GM19351 (cell line): ENCODE measurements around the gene FAM83E.
"Not testable (repeated sequence)": the region's sequence is repeated elsewhere in the genome, so short reads cannot be mapped to it uniquely, and the experiment has no call there.

Experiments
- ATAC-seq: cut with Tn5 transposase; IDR thresholded peaks from one replicate; pipeline ENCODE4 v1.9.1; 2021; ENCODE audit warnings: mild to moderate bottlenecking, moderate library complexity; ENCODE audit not compliant: unreplicated experiment

FAM83E gene

DNA sequence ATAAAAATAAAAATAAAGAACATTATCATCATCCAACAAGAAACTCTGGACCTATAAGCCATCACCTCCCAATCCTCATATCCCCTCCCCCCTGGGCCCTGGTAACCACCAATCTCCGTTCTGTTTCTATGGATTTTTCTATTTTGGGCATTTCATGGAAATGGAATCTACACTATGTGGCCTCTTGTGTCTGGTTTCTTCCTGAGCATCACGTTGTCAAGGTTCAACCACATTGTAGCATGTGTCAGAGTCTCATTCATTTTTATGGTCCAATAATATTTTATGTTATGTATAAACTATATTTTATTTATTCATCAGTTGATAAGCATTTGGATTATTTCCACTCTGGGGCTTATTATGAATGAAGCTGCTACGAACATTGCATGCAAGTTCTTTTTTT lies 36.0 kb downstream of the FAM83E start:
- ATAC-seq, result no peak

DNA sequence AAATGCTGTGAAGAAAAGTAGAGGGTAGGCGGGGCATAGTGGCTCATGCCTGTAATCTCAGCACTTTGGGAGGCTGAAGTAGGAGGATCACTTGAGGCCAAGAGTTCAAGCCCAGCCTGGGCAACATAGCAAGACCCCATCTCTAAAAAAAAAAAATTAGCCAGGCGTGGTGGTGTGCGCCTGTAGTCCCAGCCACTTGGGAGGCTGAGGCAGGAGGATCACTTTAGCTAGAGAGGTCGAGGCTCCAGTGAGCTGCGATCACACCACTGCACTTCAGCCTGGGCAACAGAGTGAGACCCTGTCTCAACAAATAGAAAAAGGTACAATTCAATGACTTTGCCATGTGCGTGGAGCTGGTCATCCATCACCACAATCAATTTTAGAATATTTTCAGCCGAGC lies 37.0 kb downstream of the FAM83E start:
- not testable (repeated sequence) for ATAC-seq

DNA sequence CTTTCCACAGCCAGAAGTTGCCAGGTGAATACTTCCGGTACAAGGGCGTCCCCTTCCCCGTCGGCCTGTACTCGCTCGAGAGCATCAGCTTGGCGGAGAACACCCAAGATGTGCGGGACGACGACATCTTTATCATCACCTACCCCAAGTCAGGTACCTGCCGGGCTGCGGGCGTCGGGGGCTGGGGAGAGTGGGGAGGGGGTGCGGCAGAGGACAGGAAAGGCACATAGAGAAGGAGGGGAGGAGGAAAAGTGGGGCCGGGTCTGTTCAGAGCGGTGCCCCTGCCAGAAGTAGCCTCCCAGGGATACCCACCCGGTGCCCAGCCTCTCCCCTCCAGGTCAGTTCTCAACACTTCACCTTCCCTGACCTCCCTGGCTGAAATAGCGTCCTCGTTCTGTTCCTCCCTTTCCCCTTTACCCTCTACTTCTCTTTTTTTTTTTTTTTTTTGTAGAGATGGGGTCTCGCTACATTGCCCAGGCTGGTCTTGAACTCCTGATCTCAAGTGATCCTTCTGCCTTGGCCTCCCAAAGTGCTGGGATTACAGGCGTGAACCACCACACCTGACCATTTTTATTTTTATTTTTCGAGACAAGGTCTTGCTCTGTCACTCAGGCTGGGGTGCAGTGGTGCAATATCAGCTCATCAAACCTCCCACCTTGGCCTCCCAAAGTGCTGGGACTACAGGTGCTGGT lies 38.8 kb downstream of the FAM83E start:
- ATAC-seq, result no peak

DNA sequence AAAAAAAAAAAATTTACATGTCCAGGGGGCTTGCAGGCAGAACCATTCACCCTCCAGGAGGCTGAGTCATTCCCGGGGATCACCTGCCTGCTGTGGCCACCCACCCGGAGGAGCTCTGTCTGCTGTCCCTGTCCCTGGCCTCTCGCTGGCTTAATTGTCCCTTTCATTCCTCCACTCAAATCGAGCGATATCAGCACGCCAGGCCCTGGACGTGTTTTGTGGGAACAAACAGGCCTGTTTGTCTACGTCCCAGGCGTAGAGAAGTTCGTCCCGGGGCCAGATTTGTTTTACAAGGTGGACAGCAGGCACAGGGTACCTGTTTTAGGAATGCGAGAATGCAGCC lies 41.7 kb downstream of the FAM83E start:
- ATAC-seq, result no peak

DNA sequence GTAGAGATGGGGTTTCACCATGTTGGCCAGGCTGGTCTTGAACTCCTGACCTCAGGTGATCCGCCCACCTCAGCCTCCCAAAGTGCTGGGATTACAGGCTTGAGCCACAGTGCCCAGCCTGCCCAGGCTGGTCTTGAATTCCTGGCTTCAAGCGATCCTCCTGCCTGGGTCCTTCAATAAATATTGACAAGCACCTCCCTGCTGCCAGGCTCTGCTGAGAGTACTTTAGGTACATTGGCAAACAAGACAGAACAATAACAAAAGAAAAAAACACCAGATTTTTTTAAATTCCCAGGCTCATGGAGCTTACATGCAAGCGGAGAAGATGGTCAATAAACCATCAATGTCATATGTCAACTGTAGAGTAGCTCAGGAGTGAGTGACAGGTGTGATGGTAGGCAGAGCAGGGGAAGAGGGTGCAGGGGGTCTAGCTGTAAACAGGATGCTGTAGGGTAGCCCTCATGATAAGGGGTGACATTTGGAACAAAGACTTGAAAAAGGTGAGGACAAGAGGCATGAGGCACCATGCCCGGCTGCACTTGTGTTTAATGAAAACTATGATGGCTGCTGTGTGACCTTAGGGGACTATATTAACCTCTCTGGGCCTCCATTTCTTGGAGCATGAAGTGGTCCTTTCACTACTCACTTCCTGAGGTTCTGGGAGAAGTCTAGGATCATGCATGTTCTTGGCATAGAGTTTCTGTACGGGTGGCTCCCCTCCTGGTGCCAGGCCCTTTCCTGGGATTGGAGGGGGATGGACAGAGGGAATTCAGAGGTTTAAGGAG lies 43.3 kb downstream of the FAM83E start:
- ATAC-seq, result no peak

DNA sequence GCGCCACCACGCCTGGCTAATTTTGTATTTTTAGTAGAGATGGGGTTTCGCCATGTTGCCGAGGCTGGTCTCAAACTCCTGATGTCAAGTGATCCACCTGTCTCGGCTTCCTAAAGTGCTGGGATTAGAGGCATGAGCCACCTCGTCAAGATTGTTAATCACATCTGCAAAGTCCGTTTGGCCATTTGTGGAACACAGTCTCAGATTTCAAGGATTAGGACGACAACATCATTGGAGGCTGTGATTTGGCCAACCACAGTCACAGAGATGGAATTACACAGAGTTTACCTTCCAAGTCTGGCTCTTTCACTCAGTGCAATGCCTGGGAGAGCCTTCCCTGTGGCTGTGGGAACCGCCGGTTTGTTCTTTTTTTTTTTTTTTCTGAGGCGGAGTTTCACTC lies 45.1 kb downstream of the FAM83E start:
- no peak for ATAC-seq

DNA sequence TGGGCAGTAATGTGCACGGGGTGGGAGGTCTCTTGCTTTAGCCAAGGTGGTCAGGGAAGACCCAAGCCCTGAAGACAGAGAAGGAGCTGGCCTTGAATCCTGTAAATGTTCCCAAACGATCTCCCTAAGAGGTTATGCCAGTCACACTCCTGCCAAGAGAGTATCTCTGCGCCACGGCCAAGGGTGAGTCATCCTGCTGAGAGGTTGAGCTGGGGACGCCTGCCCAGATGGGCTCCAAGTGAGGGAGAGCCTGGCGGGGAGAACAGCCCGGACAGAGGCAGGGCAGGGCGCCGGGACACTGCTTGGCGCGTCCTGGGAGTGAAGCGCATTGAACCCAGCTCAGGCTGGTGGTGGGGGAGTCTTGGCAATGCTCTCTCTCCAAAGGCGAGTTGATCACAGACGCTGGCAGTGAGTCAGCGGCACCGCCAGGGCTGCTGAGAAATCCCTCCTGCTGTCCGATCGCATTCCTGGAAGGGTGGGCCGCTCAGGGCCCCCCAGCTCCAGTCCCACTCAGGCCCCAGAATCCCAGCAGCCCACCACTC lies 46.5 kb downstream of the FAM83E start:
- no peak for ATAC-seq

DNA sequence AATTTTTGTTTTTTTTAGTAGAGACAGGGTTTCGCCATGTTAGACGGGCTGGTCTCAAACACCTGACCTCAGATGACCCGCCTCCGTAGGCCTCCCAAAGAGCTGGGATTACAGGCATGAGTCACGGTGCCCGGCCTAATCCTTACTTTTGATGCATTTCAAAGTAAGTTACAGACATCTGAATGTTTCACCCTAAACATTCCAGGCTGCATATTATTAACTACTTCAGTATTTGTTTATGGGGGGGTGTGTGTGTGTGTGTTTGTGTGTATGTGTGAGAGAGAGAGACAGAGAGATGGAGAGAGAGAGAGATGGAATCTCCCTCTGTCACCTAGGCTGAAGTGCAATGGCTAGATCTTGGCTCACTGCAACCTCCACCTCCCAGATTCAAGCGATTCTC lies 49.8 kb downstream of the FAM83E start:
- ATAC-seq, result no peak
